GM23248 (cell line): Measurements from ENCODE around the gene TMEM151A.

ENCODE experiments used
- EZH2 ChIP-seq: fragments of 200-600 bp; sonication (generic); IDR thresholded peaks from 2 replicates; pipeline ENCODE4 v1.6.1; 2018; ENCODE audit warnings: antibody characterized with exemption, mild to moderate bottlenecking; ENCODE audit not compliant: insufficient read depth, poor library complexity, severe bottlenecking
- EZH2phosphoT487 ChIP-seq: fragments of 200-600 bp; sonication (generic); IDR thresholded peaks from 2 replicates; pipeline ENCODE4 v1.6.1; 2018; ENCODE audit warnings: antibody characterized with exemption, moderate library complexity, mild to moderate bottlenecking, low read depth; ENCODE audit not compliant: insufficient read depth

- no peak for TF ChIP-seq EZH2phosphoT487
- no peak for TF ChIP-seq EZH2
Measured at GRCh38 chr11:66334605-66335442, 43.1 kb downstream of the TMEM151A start.
